GM21528 (cell line): ENCODE results near the gene ATL3.
"Not testable (repeated sequence)": the region's sequence is repeated elsewhere in the genome, so short reads cannot be mapped to it uniquely, and the experiment has no call there.

Source experiments
- ATAC-seq: cut with Tn5 transposase; IDR thresholded peaks from one replicate; pipeline ENCODE4 v1.9.1; 2021; ENCODE audit warnings: mild to moderate bottlenecking, moderate library complexity; ENCODE audit not compliant: unreplicated experiment, low FRiP score

Gene ATL3

DNA sequence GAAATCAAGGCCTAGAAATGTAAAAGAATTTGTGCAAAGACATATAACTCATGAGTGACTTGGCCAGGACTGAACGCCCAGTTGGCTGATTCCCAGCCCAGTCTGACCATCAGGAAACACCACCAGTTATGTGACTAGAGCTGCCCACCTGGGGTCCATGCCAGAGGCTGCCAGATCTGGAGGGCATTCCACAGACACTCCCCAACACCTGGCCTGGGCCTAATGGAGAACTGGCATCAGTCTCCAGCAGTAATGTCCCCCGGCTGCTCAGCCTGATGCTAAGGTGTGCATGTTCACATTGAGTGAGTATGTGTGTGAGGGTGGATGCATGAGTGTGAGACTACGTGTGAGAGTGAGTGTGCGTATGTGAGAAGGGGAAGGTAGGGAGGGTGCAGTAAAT is 72.6 kb downstream of the ATL3 start:
- ATAC-seq, result no peak

DNA sequence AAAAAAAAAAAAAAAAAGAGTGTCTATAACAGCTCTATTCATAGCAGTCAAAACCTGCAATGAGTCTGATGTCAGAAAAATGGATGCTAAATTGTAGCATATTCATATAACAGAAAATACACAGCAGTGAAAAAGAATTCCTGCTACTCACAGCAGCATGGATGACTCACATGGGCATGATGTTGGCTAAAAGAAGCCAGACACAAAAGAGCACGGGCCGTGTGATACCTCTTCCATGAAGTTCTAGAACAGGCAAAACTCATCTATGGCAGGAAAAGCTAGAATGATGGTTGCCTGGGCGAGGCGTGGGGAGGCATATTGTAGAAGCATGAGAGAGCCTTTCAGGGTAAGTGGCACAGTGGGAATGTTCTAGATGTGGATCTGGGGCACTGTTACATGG is 75.9 kb downstream of the ATL3 start:
- ATAC-seq, result no peak

DNA sequence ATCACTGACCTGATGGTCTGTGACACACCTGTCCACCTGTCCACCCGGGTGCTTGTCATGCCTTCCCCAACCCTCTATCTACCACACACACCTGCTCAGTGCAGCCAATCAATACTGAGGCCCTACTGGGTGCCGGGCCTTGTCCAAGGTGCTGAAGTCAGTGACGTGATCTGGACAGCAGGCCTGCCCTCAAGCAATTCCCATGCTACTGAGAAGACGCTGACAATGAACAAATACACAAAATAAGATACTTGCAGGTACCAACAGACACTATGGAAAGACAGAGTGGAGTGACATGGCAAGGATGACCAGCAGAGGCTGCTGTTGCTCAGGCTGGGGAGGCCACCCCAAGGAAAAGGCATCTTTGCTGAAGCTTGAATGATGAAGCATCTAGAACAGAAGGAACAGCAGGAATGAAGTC is 78.2 kb downstream of the ATL3 start:
- no peak for ATAC-seq

DNA sequence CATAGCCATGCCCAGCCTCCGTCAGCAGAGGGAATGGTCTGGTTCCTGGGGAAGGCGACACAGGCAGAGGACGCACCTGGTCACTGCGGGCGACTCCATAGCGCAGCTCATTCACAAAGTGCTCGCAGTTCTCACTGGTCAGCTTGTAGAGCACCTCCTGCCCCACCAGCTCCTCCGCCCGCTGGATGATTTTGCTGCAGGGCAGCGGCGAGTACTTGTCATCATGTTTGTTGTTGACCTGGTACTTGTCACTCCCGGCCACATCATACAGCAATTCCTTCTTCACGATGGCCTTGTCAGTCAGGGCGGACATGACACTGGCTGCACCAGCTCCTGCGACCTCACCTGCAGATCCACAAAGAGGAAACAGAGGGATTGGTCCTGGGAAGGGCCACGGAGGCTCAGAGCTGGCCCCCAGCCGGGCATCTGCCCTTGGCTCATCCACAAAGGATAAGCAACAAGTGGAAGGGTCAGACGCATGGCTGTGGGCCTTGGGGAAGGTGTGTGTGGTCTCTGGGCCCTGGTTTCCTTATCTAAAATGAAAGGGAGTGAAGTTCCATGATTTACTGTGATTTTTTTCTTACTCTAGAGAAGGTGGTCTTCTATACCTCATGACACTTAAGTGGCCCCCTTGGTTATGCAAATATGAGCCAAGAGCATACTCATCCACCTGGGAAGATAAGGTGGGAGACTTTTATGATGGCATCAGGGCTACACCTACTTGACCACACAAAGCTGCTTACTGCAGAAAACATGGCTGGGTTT is 81.0 kb downstream of the ATL3 start:
- ATAC-seq, result no peak

GRCh38 chr11:63589000-63589399 is 82.2 kb downstream of the ATL3 start:
- ATAC-seq, result no peak

DNA sequence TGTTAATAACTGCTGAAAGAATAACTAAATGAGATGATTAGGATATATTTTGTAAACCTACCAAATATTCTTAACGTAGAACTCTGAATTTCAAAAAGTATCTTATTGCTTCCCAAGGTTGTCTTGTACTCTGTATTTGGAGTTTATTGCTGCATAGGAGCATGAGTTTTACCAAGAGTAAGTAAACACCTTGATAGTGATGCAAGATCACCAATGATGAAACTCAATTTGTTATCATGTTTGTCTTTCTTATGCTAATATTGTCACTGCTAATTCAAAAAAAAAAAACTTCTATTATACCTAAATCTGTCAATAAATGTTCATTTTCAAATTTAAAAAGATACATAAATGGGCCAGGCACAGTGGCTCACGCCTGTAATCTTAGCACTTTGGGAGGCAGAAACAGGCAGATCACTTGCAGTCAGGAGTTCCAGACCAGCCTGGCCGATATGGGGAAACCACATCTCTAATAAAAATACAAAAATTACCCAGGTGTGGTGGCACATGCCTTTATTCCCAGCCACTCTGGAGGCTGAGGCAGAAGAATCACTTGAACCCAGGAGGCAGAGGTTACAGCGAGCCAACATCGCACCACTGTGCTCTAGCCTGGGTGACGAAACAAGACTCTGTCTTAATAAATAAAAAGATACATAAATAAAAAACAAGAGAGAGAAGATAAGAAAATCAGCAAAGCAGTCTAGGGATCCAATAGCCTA is 84.6 kb downstream of the ATL3 start:
- ATAC-seq, result no peak

DNA sequence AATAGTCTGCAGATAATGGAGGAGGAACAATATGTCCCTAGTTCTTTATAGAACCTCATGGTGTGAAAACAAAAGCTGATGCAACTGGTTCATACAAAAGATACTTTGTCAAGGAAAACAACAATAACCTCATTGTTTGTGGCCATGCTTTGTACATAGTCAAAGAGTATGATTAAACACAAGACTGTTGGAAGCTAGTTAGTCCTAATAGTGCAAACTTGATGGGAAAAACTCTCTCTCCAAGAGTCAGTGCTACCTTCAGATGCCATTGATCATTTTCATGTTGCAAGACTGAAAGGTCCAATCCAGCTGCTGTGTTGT is 87.9 kb downstream of the ATL3 start:
- no peak for ATAC-seq

- ATAC-seq, result not testable (repeated sequence)
Measured at GRCh38 chr11:63581224-63581623, 90.0 kb downstream of the ATL3 start.

- not testable (repeated sequence) for ATAC-seq
Measured at GRCh38 chr11:63578882-63579281, 92.3 kb downstream of the ATL3 start.

DNA sequence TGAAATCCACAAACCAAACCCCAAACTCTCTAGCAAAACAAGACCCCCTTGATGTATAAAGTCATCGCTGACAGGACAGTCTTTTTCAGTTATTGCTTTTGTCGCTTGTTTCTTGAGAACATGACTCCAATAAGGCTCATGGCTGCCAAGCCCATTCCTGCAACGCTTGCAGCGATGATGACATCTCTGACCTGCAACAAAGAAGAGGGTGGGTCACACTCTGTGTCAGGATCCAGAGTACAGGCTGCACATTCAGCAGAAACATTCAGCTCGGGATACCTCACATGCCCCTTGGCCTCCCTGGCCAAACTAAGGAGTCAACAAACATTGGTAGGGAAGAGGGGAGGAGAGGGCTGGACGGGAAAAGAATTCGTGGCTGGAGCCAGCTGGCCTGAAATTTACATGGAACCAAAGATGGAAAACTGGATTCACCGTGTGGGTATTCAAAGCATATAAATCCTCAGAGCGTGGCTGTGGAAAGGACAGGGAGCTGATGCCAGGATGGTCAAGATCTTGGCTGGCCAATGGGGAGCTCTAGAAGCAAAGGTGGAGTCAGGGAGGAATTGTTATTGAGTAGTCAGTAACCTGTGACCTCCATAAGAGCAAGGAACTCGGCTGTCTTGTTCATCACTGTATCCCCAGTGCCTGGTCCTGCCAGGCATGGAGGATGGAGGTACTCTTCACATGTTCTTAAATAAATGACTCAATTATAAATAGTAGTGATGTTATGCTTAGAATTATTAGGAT is 96.1 kb downstream of the ATL3 start:
- ATAC-seq, result no peak
